ENCODE data around the gene HNF4A. TPM values are rescaled to one million over a fixed set of nuclear protein-coding genes. Genes with fewer than 3 reads are reported as not detected.

Gene HNF4A
- total and polyA plus RNA-seq, 2 of the 13 experiments (the other 11 are each of a cell fraction or from before 2014, with no cell fraction given), result 80.9 to 169 TPM

- TF ChIP-seq CEBPG (CRISPR knock-in tag; IDR thresholded peaks at IDR 0.05), result no peak
- TF ChIP-seq GPBP1L1 (CRISPR knock-in tag; IDR thresholded peaks at IDR 0.05), result no peak
- TF ChIP-seq RBM22 (optimal IDR thresholded peaks at IDR 0.05; ENCODE audit: low read length), result no peak
- TF ChIP-seq RBFOX2 (IDR thresholded peaks at IDR 0.05; ENCODE audit: low read depth, low read length), result peak; percentile 29; the same call in 1 of the 2 replicates
- no peak for TF ChIP-seq ZNF768 (CRISPR knock-in tag; IDR thresholded peaks at IDR 0.05)
- no peak for TF ChIP-seq THAP7 (CRISPR knock-in tag; IDR thresholded peaks at IDR 0.05)
- TF ChIP-seq ZNF138 (CRISPR knock-in tag; IDR thresholded peaks at IDR 0.05; ENCODE audit: low read depth), result no peak
- TF ChIP-seq ZNF619 (CRISPR knock-in tag; IDR thresholded peaks at IDR 0.05), result no peak
- TF ChIP-seq ZNF460 (CRISPR knock-in tag; IDR thresholded peaks at IDR 0.05; ENCODE audit: borderline replicate concordance), result 0 out of 2 replicates have a peak, but pooled peaks have one; percentile 3
- no peak for TF ChIP-seq ZNF234 (CRISPR knock-in tag; conservative IDR thresholded peaks at IDR 0.05)
- no peak for TF ChIP-seq AFF4 (CRISPR knock-in tag; IDR thresholded peaks at IDR 0.05)
- no peak for TF ChIP-seq TCF7 (IDR thresholded peaks at IDR 0.05; ENCODE audit: low read depth)
- TF ChIP-seq ZNF7 (CRISPR knock-in tag; IDR thresholded peaks at IDR 0.05), result no peak
- TF ChIP-seq PRDM15 (CRISPR knock-in tag; IDR thresholded peaks at IDR 0.05), result no peak
- no peak for TF ChIP-seq ZNF703 (CRISPR knock-in tag; IDR thresholded peaks at IDR 0.05; ENCODE audit: borderline replicate concordance)
- TF ChIP-seq ZNF414 (CRISPR knock-in tag; IDR thresholded peaks at IDR 0.05), result no peak
- no peak for TF ChIP-seq BRD4 (CRISPR knock-in tag; IDR thresholded peaks at IDR 0.05)
- no peak for TF ChIP-seq ZNF263 (CRISPR knock-in tag; IDR thresholded peaks at IDR 0.05)
- TF ChIP-seq MIER2 (CRISPR knock-in tag; IDR thresholded peaks at IDR 0.05), result no peak
- TF ChIP-seq ZNF121 (CRISPR knock-in tag; IDR thresholded peaks at IDR 0.05), result no peak
Measured at GRCh38 chr20:44429017-44429339, 73.5 kb downstream of the HNF4A start (continued).
